Measurements from ENCODE around the gene ASTN1.

Gene ASTN1

DNA sequence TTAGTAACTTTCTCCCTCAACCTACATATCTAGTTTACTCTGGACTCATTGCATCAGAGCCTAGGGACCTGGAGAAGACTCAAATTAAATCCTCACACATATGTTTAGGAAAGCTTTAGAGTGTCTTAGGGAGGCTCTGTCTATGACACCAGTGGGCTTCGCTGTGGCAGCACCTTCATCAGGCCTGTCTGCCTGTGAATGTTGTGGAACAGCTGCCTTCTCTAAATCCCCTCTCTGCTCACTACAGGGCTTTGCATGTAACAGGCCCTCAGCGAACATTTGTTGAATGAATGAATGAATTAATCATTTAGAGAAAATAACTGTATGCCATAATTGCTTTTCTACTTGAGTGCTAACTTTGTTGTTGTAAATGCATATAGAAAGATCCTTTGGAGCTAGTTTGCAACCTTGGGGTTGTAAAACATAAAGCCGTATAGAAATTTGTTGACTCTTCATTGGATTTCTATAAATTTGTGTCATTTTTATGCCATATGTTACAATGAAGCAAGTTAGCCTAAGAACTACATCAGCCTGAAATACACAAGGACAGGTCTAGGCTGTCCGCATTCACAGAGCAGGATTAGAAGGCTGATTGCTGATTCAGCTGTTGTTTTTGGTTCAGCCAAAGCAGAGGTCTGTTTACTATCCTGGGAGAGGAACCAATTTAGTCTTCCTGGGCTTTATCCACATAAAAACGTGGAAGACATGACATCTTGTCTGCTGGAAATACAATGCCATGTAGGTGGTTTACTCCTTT is 238.0 kb downstream of the ASTN1 start:
- Histone ChIP-seq H3K4me3 (ENCODE audit: low read length in 2 of 2) (no peak overlapping the region), H3K36me3 (ENCODE audit: control insufficient read depth in 2 of 2, insufficient read depth in 2 of 2, low read length in 2 of 2) (no peaks in the 10 kb centered on the region), H3K9ac (ENCODE audit: low read length in 2 of 2) (no peak overlapping the region), H3K27ac (ENCODE audit: low read length) (no peak overlapping the region), H3K27me3 (ENCODE audit: control insufficient read depth in 1 of 2, insufficient read depth in 2 of 2, low read length in 2 of 2) (no peaks in the 10 kb centered on the region), H3K4me1 (ENCODE audit: control insufficient read depth, insufficient read depth, low read length) (no peaks in the 10 kb centered on the region), H3K9me3 (ENCODE audit: control insufficient read depth in 2 of 2, low read length in 2 of 2) (no peaks in the 10 kb centered on the region)

DNA sequence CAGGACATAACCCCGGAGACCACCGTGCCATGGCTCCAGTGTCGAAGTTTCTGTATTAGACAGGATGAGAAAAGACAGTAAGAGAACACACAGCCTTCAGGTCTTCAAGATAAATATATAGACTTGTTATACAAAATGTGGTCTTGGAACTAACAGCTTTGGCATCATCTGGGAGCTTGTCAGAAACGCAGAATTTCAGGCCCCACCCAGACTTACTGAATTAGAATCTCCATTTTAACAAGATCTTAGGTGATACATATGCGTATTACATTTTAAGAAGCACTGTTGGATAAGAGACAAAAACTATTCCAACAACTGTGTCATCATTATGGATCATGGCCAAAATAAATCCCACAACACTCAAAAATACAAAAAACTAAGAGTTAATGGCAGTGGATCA is 239.3 kb downstream of the ASTN1 start:
- H3K4me3 ChIP-seq (ENCODE audit: low read length in 2 of 2), result no peak overlapping the region
- no peaks in the 10 kb centered on the region for H3K36me3 ChIP-seq (ENCODE audit: control insufficient read depth in 2 of 2, insufficient read depth in 2 of 2, low read length in 2 of 2)
- H3K27me3 ChIP-seq (ENCODE audit: control insufficient read depth in 1 of 2, insufficient read depth in 2 of 2, low read length in 2 of 2), result no peaks in the 10 kb centered on the region
- H3K9me3 ChIP-seq (ENCODE audit: control insufficient read depth in 2 of 2, low read length in 2 of 2), result no peaks in the 10 kb centered on the region
- H3K9ac ChIP-seq (ENCODE audit: low read length in 2 of 2), result no peak overlapping the region
- H3K27ac ChIP-seq (ENCODE audit: low read length), result no peak overlapping the region
- H3K4me1 ChIP-seq (ENCODE audit: control insufficient read depth, insufficient read depth, low read length), result no peaks in the 10 kb centered on the region

DNA sequence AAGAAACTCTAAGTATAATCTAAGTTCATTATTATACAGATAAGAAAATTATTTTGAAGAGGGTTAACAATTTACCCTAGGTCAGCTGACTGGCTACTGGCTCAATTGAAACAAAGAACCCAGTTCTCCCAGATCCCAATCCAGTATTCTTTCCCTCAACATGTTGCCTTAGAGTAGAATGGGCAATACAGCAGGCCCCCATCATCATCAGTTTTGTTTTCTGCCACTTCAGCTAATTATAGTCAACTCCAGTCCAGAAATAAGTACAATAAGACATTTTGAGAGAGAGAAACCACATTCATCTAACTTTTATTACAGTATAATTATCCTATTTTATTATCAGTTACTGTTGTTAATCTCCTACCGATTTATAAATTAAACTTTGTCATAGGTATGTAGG is 241.2 kb downstream of the ASTN1 start:
- Histone ChIP-seq H3K4me3 (ENCODE audit: low read length in 2 of 2) (no peak overlapping the region), H3K27ac (ENCODE audit: low read length) (no peak overlapping the region), H3K4me1 (ENCODE audit: control insufficient read depth, insufficient read depth, low read length) (no peaks in the 10 kb centered on the region), H3K36me3 (ENCODE audit: control insufficient read depth in 2 of 2, insufficient read depth in 2 of 2, low read length in 2 of 2) (no peaks in the 10 kb centered on the region), H3K9me3 (ENCODE audit: control insufficient read depth in 2 of 2, low read length in 2 of 2) (no peaks in the 10 kb centered on the region), H3K27me3 (ENCODE audit: control insufficient read depth in 1 of 2, insufficient read depth in 2 of 2, low read length in 2 of 2) (no peaks in the 10 kb centered on the region), H3K9ac (ENCODE audit: low read length in 2 of 2) (no peak overlapping the region)

DNA sequence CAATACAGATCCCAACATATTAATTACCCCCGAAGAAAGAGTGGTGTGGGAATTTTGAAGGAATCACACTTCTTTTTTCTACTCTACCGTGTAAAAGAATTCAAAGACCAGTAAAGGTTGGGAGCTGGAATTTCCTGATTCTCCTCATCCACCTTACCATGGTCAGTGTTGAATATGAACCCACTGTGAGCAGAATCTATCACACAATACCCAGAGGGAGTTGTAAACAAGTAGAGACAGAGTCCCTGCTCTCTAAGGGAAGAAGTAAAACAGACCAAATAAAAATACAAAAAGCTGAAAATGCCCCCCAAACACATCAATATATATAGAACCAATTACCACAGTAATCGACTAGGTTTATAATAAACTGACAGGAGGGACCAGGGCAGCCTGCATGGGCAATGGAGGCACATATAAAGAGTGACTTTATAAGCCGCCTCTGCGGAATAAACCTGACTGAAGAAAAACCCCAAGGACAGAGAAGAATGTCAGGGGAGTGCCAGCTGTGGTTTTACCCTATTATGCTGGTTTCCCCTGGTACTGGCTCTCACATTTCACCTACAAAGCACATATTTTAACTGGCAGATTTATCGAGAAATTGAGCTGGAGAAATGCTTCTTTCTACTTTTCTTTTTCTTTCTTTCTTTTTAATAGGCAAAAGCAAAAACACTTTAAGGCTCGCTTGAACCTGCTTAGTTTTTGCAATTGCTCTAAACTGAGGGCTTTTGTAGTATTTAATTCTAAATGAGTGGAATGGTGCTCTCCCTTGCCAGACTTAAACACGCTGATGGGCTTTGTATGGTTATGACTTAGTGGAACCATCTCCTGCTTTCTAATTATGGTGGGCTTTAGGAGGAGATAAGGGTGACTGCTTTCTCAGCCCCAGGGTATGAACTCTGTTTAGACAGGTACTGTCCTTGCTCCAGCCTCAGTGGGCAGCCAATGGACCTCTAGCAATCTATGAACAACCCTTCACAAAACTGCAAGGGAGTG is 244.8 kb downstream of the ASTN1 start:
- Histone ChIP-seq H3K4me1 (ENCODE audit: control insufficient read depth, insufficient read depth, low read length) (no peaks in the 10 kb centered on the region), H3K4me3 (ENCODE audit: low read length in 2 of 2) (no peak overlapping the region), H3K9ac (ENCODE audit: low read length in 2 of 2) (no peak overlapping the region), H3K9me3 (ENCODE audit: control insufficient read depth in 2 of 2, low read length in 2 of 2) (no peaks in the 10 kb centered on the region), H3K27ac (ENCODE audit: low read length) (no peak overlapping the region), H3K27me3 (ENCODE audit: control insufficient read depth in 1 of 2, insufficient read depth in 2 of 2, low read length in 2 of 2) (no peaks in the 10 kb centered on the region), H3K36me3 (ENCODE audit: control insufficient read depth in 2 of 2, insufficient read depth in 2 of 2, low read length in 2 of 2) (no peaks in the 10 kb centered on the region)

DNA sequence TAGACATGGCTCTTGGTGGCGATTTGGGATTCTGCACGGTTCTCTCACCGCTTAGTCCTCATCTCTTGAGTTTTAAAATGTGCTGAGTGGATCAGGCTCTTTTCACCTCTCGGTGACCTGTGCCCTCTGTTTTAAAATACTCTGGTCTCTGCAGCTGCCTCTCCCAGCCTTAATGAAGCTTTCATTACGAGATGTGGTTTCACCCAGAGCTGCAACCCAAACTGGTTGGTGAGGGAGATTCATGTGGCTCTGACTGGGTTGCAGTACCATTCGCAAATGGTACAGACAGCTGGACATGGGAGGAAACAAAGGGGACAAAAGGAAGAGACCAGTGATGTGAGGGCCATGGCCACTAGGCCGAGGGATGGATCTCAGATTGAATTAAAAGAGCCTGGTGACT is 258.9 kb downstream of the ASTN1 start:
- Histone ChIP-seq H3K9ac (ENCODE audit: low read length in 2 of 2) (no peak overlapping the region), H3K36me3 (ENCODE audit: control insufficient read depth in 2 of 2, insufficient read depth in 2 of 2, low read length in 2 of 2) (no peaks in the 10 kb centered on the region), H3K9me3 (ENCODE audit: control insufficient read depth in 2 of 2, low read length in 2 of 2) (no peaks in the 10 kb centered on the region), H3K4me3 (ENCODE audit: low read length in 2 of 2) (no peak overlapping the region), H3K27me3 (ENCODE audit: control insufficient read depth in 1 of 2, insufficient read depth in 2 of 2, low read length in 2 of 2) (peaks cover 17 to 19% of the 10 kb centered on the region in 2 donors), H3K27ac (ENCODE audit: low read length) (no peak overlapping the region), H3K4me1 (ENCODE audit: control insufficient read depth, insufficient read depth, low read length) (no peaks in the 10 kb centered on the region)

DNA sequence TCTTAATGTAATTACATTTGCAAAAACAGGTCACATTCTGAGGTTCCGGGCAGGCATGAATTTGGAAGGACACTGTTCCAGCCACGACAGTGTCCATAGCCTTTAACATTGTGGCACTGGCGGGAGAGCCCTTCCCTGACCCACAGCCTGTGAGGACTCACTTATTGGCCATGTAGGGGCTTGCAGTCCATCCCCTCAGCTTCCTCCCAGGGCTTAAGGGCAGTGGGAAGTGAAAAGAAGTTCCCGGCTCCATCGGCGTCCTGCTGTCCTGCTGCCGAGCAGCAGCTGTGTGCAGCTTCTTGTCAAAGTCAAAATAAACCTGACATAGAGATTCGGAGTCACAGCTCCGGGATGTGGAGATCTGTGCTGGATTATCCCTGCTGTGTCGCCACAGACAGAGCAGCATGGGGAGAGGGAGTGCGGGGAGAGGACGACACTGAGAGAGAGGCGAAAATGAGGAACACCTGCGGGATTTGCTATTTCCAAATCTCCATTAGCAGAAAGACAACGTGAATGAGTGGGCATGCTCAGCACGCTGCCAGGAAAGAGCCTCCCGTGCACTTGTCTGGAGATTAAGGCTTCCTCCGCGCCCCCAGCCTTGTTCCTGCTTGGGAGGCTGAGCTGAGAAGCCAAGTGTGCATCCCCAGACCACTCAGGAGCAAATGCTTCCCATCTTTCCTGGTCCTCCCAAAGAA is 260.3 kb downstream of the ASTN1 start:
- no peaks in the 10 kb centered on the region for H3K4me1 ChIP-seq (ENCODE audit: control insufficient read depth, insufficient read depth, low read length)
- H3K9ac ChIP-seq (ENCODE audit: low read length in 2 of 2), result no peak overlapping the region
- no peaks in the 10 kb centered on the region for H3K36me3 ChIP-seq (ENCODE audit: control insufficient read depth in 2 of 2, insufficient read depth in 2 of 2, low read length in 2 of 2)
- no peaks in the 10 kb centered on the region for H3K9me3 ChIP-seq (ENCODE audit: control insufficient read depth in 2 of 2, low read length in 2 of 2)
- no peak overlapping the region for H3K27ac ChIP-seq (ENCODE audit: low read length)
- H3K4me3 ChIP-seq (ENCODE audit: low read length in 2 of 2), result no peak overlapping the region
- H3K27me3 ChIP-seq (ENCODE audit: control insufficient read depth in 1 of 2, insufficient read depth in 2 of 2, low read length in 2 of 2), result peaks cover 17 to 19% of the 10 kb centered on the region in 2 donors

DNA sequence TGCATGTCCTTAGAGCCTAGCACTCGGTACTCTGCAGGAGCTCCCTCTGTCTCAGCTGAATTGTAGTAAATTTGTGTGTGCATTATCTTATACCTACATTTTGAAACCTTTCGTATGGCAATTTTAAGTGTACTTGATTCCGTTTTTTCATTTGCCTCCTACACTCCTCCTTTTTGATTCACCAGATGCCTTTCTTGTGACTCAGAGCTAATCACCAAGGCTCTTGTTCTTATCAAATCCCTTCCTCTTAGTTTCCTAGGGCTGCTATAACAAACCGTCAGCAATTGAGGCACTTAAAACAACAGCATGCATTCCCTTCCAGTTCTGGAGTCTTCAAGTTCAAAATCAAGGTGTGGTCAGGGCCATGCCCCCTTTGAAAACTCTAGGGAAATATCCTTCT is 261.0 kb downstream of the ASTN1 start:
- Histone ChIP-seq H3K36me3 (ENCODE audit: control insufficient read depth in 2 of 2, insufficient read depth in 2 of 2, low read length in 2 of 2) (no peaks in the 10 kb centered on the region), H3K4me3 (ENCODE audit: low read length in 2 of 2) (no peak overlapping the region), H3K27ac (ENCODE audit: low read length) (no peak overlapping the region), H3K9ac (ENCODE audit: low read length in 2 of 2) (no peak overlapping the region), H3K4me1 (ENCODE audit: control insufficient read depth, insufficient read depth, low read length) (no peaks in the 10 kb centered on the region), H3K27me3 (ENCODE audit: control insufficient read depth in 1 of 2, insufficient read depth in 2 of 2, low read length in 2 of 2) (peaks cover 18 to 23% of the 10 kb centered on the region in 2 donors), H3K9me3 (ENCODE audit: control insufficient read depth in 2 of 2, low read length in 2 of 2) (no peaks in the 10 kb centered on the region)

DNA sequence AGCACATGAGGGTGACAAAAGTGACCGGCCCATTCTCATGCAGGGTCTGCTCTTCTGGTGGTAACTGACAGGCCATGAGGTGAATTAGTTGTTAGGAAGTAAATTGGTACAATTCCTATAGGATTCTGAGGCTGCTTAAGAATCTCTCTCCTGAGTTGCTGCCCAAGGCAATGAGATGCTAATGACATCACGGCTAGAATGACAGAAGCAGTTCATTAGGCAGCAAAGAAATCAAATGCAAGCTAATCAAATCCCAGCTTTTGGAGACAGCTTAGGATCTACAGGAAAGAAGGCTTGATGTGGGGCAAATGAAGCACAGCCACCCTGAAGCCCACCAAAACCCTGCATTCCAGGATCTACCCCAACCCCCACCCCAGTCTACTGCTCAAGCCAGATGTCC is 265.2 kb downstream of the ASTN1 start:
- Histone ChIP-seq H3K9ac (ENCODE audit: low read length in 2 of 2) (no peak overlapping the region), H3K4me3 (ENCODE audit: low read length in 2 of 2) (no peak overlapping the region), H3K27me3 (ENCODE audit: control insufficient read depth in 1 of 2, insufficient read depth in 2 of 2, low read length in 2 of 2) (peaks cover 22 to 24% of the 10 kb centered on the region in 2 donors), H3K36me3 (ENCODE audit: control insufficient read depth in 2 of 2, insufficient read depth in 2 of 2, low read length in 2 of 2) (no peaks in the 10 kb centered on the region), H3K9me3 (ENCODE audit: control insufficient read depth in 2 of 2, low read length in 2 of 2) (no peaks in the 10 kb centered on the region), H3K27ac (ENCODE audit: low read length) (no peak overlapping the region), H3K4me1 (ENCODE audit: control insufficient read depth, insufficient read depth, low read length) (no peaks in the 10 kb centered on the region)

DNA sequence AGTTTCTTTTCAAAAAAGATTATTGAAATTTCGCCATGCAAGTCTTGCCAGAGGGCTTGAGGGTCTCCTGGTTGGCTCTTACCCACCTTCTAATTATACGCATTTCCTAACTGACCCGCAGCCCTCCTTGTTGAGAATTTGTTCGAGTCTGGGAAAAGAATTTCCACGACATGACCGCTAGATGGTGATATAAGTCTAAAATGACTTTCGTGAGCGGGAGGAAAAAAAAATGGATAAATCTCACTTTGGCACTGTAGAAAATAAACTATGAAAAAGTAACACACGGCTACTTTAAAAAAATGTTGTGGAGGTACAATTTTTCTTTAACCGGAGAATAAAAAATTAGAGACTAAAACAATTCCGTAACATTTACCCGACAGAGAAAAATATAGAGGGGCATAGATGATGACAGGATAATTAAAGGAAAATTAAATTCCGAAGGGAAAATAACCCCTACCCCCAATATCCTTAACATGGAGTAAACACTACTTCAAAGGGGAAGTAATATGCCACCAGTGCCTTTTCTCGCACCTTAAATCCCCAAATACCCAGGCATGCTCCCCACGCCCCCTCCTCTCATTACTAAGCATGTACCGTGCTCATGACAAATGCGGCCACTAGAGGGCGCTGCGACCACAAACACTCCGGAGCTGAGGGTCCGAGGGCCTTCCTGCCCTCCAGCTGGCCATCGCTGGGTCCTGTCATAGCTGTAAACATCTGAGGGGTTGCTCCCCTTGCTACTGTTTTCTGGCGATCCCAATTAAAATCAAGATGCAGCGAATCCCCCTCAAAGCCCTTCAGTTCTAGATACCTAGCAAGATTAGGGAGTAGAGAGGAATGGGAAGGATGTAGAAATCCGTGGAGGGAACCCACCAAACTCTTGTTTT is 266.9 kb downstream of the ASTN1 start:
- H3K4me1 ChIP-seq (ENCODE audit: control insufficient read depth, insufficient read depth, low read length), result no peaks in the 10 kb centered on the region
- peaks cover 9 to 17% of the 10 kb centered on the region in 2 donors for H3K27me3 ChIP-seq (ENCODE audit: control insufficient read depth in 1 of 2, insufficient read depth in 2 of 2, low read length in 2 of 2)
- H3K4me3 ChIP-seq (ENCODE audit: low read length in 2 of 2), result peak overlapping the region; percentile 33 to 57
- H3K27ac ChIP-seq (ENCODE audit: low read length), result no peak overlapping the region
- H3K9ac ChIP-seq (ENCODE audit: low read length in 2 of 2), result no peak overlapping the region
- H3K36me3 ChIP-seq (ENCODE audit: control insufficient read depth in 2 of 2, insufficient read depth in 2 of 2, low read length in 2 of 2), result no peaks in the 10 kb centered on the region
- H3K9me3 ChIP-seq (ENCODE audit: control insufficient read depth in 2 of 2, low read length in 2 of 2), result no peaks in the 10 kb centered on the region

DNA sequence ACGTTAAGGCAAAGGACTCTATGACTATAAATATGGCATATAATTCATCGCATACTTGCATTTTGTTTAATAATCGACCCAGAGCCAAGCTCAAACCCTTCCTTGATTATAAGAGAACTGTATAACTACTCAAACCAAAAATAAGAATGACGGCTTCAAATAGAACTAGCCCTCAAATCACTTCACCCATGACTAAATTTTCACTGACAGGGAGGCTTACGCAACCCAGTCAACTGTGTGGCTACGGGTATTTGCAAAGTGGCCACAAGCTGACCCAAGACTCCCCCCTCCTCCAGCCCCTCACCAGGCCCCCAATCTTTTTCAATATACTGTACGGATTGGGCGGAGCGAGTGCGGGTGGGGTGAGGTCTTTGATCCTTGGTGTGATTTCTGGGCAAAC is 268.3 kb downstream of the ASTN1 start:
- Histone ChIP-seq H3K27me3 (ENCODE audit: control insufficient read depth in 1 of 2, insufficient read depth in 2 of 2, low read length in 2 of 2) (peaks cover 9 to 17% of the 10 kb centered on the region in 2 donors), H3K9ac (ENCODE audit: low read length in 2 of 2) (no peak overlapping the region), H3K4me3 (ENCODE audit: low read length in 2 of 2) (no peak overlapping the region), H3K36me3 (ENCODE audit: control insufficient read depth in 2 of 2, insufficient read depth in 2 of 2, low read length in 2 of 2) (no peaks in the 10 kb centered on the region), H3K4me1 (ENCODE audit: control insufficient read depth, insufficient read depth, low read length) (no peaks in the 10 kb centered on the region), H3K27ac (ENCODE audit: low read length) (no peak overlapping the region), H3K9me3 (ENCODE audit: control insufficient read depth in 2 of 2, low read length in 2 of 2) (no peaks in the 10 kb centered on the region)
